RKO (cell line): ENCODE measurements around the gene SGCA.

Experiments
- DNase-seq: peaks from one replicate; pipeline ENCODE4 v3.0.0-alpha.2; 2016; ENCODE audit warnings: low spot score

The SGCA gene

GRCh38 chr17:50165867-50166517, at the start of gene SGCA:
Gene SGCA, plus strand, starts transcription at chr17:50166005. Its CDS starts 36 bp downstream, at chr17:50166041.
- DNase-seq, result no peak

- no peak for DNase-seq
Observed at GRCh38 chr17:50117202-50118051, 48.4 kb upstream of the SGCA start.

- DNase-seq, result no peak
Observed at GRCh38 chr17:50118076-50118827, 47.6 kb upstream of the SGCA start.

GRCh38 chr17:50118828-50119218, 47.0 kb upstream of the SGCA start:
- no peak for DNase-seq

- DNase-seq, result no peak
Observed at GRCh38 chr17:50120475-50121253, 45.1 kb upstream of the SGCA start.

- no peak for DNase-seq
Observed at GRCh38 chr17:50122945-50123344, 42.9 kb upstream of the SGCA start.

GRCh38 chr17:50123649-50124349, 42.0 kb upstream of the SGCA start:
- DNase-seq, result no peak

GRCh38 chr17:50125420-50125997, 40.3 kb upstream of the SGCA start:
- DNase-seq, result no peak

- DNase-seq, result no peak
Observed at GRCh38 chr17:50127697-50128361, 38.0 kb upstream of the SGCA start.

GRCh38 chr17:50128441-50129352, 37.1 kb upstream of the SGCA start:
- no peak for DNase-seq

GRCh38 chr17:50129353-50129727, 36.5 kb upstream of the SGCA start:
- DNase-seq, result no peak

GRCh38 chr17:50129728-50130558, 35.9 kb upstream of the SGCA start, which contains the start of gene SAMD14:
Gene SAMD14, minus strand, starts transcription at chr17:50130160. Its CDS starts 5,201 bp downstream, at chr17:50124959.
- no peak for DNase-seq

GRCh38 chr17:50130559-50131305, 35.1 kb upstream of the SGCA start:
- no peak for DNase-seq

- no peak for DNase-seq
Observed at GRCh38 chr17:50132104-50132794, 33.6 kb upstream of the SGCA start.

- DNase-seq, result no peak
Observed at GRCh38 chr17:50133028-50133768, 32.6 kb upstream of the SGCA start.

- no peak for DNase-seq
Observed at GRCh38 chr17:50133769-50134099, 32.1 kb upstream of the SGCA start.
